Right kidney (tissue), 1 donor: ENCODE data around the gene EIF4EBP2.
A peak's percentile ranks its signal among the peaks of the same experiment; 100 is the strongest.

ENCODE experiments used
- DNase-seq: peaks from one replicate; pipeline ENCODE4 v3.0.0-alpha.2; 2016

The EIF4EBP2 gene

GRCh38 chr10:70459061-70459773, 55.3 kb downstream of the EIF4EBP2 start:
- no peak for DNase-seq

DNA sequence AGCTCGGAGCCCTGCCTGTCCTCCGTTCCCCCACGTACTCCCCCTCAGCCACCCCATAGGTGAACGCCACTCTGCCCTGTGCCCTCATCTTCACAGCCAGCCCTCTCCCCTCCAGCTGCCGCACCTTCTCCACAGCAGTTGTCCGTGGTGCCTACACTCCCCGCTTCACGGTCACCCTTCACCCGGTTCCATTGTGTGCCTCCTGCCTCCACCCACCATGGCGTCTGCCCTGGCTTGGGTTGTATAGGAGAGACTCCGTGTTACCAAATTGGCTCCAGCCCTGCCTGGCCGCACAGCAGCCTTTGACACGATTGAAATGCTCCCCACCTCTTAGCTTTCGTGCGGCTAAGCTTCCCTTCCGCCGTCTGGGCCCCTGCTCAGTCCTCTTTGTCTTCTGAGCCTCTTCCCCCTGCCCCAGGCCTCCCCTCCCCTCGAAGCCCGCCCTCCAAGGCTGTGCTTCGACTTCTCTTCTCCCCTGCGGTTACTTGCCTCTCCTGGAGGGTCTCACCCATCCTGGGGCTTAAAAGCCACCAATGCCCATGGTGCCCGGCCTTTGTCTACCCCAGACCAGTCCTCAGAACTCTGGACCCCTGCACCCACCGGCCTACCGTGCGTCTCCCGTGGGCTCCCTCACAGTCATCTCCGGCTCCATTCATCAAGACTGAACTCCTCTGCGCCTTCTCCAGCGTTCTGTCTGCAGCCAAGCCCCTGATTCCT, 56.0 kb downstream of the EIF4EBP2 start:
- DNase-seq: no peak

DNA sequence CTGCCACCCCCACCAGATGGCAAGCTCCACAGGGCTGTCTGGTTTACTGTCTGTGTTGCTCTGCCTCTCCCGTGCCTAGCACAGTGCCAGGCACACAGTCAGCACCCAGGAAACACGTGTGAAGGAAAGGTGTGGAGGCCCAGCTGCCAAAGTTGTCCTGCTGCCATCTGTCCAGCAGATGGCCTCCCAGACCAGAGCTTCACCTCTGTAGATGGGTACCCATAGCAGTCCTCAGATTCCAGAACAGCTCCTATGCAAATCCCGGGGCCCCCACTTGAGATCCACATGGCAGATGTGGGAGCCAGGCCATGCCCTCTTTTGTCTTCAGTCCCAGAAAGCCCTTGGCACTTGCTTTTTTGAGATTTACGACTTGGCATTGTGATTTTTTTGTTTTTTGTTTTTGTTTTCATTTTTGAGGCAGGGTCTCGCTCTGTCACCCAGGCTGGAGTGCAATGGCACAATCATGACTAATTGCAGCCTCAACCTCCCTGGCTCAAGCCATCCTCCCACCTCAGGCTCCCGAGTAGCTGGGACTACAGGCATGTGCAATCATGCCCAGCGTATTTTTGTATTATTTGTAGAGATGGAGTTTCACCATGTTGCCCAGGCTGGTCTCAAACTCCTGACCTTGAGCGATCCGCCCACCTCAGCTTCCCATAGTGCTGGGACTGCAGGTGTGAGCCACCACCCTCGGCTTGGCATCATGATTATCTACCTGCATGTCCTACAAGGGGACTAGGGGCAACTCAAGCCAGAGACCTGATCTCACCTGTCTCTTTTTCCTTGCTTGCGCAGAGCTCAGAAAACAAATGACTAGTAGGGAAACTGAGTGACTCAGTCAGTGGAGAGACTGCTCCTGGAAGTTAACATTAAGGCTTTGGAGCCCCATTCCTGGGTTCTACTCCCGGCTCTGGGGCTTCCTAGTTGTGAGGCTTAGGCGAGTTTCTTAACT, 57.7 kb downstream of the EIF4EBP2 start:
- DNase-seq: no peak

GRCh38 chr10:70462349-70462984, 58.5 kb downstream of the EIF4EBP2 start:
- no peak for DNase-seq

GRCh38 chr10:70465278-70465677, 61.3 kb downstream of the EIF4EBP2 start:
- no peak for DNase-seq

- DNase-seq: no peak
Observed at GRCh38 chr10:70465832-70466231, 61.9 kb downstream of the EIF4EBP2 start.

- no peak for DNase-seq
Observed at GRCh38 chr10:70466951-70467350, 63.0 kb downstream of the EIF4EBP2 start.

DNA sequence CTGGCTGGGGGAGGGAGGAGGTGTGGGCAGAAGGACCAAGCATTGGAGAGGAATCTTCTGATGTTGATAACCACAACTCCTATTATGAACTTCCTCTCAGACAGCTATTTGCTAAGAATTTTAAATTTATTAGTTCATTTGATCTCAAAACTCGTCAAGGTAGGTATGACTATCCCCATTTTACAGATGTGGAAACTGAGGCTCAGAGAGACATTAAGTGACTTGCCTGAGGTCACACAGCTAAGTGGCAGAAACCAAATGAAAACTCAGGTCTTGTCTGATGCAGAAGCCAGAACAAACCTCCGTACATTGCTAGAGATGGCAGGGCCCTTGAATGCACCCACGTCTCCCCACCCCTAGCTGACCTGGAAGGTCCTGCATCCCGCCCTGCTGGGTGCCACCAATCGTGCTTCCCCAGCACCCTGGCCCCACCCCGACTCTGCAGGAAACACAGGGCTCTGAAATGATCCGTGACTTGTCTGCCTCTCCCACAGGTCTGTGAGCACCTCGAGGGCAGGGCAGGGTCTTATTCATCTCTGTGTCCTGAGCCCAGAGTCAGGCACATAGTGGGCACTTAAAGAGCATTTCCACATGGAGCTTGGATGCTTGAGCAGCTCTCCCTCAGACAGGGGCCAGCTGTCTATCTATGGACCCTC, 69.0 kb downstream of the EIF4EBP2 start:
- DNase-seq: no peak

GRCh38 chr10:70474780-70475179, 70.8 kb downstream of the EIF4EBP2 start:
- no peak for DNase-seq

DNA sequence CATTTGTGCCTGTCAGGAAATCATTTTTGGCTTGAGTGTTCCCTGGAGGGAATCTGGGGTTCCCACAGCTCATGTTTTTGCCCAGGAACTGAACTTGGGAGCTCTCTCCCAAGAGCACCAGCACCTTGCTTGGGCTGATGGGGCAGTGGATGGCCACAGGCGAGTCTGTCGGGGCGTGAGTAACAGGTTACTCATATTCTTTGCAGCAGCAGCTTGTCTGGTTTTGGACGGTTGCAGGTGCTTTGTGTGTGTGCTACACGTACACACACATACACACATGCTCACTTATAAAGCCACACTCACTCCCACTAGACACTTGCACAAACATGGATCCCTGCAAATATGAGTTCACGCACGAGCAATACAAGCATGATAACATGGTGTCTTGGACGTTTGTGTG, 71.7 kb downstream of the EIF4EBP2 start:
- DNase-seq: no peak

GRCh38 chr10:70476249-70477035, 72.5 kb downstream of the EIF4EBP2 start:
- DNase-seq: no peak

DNA sequence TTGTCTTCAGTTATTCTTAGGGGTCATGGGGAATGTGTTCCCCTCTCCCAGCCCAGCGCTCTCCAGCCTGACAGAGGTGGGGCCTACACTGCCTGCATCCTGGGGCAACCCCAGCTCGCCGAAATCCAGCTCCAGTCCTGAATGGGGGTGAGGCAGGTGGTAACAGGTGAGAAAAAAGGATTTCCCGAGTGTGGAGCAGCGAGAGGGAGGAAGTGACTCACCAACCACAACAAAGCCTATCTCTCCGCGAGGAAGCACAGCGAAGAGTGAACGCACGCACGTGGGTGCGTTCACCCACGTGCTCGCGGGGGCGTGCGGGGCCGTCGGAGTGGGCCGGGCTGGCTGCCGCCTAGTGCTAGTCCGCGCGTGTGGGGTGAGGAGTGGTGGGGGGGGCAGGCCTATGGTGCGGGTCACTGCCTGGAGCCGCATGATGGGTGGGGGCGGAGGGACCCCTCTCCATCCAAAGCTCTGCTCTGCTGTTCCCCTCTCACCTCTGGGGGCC, 73.8 kb downstream of the EIF4EBP2 start:
- peak; percentile 38 for DNase-seq
